NCI-H2081 (cell line): ENCODE data around the gene CFAP68.

Experiments used
- DNase-seq, 2 experiments: peaks; one replicate each; lab custom pipeline; 2025; lab: John Stamatoyannopoulos, UW

Gene CFAP68, protein sequence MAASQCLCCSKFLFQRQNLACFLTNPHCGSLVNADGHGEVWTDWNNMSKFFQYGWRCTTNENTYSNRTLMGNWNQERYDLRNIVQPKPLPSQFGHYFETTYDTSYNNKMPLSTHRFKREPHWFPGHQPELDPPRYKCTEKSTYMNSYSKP

GRCh38 chr11:111878849-111879636 is at the start of gene CFAP68, which contains the start of gene FDXACB1:
Gene CFAP68, plus strand, starts transcription at chr11:111879541. Its CDS starts 20 bp downstream, at chr11:111879561.
Gene FDXACB1, minus strand, starts transcription at chr11:111879165. Its CDS starts 33 bp downstream, at chr11:111879132.
- DNase-seq = peak; percentile 97 to 99

- DNase-seq = no peak
These were observed 45.8 kb upstream of the CFAP68 start for GRCh38 chr11:111833524-111833923.

DNA sequence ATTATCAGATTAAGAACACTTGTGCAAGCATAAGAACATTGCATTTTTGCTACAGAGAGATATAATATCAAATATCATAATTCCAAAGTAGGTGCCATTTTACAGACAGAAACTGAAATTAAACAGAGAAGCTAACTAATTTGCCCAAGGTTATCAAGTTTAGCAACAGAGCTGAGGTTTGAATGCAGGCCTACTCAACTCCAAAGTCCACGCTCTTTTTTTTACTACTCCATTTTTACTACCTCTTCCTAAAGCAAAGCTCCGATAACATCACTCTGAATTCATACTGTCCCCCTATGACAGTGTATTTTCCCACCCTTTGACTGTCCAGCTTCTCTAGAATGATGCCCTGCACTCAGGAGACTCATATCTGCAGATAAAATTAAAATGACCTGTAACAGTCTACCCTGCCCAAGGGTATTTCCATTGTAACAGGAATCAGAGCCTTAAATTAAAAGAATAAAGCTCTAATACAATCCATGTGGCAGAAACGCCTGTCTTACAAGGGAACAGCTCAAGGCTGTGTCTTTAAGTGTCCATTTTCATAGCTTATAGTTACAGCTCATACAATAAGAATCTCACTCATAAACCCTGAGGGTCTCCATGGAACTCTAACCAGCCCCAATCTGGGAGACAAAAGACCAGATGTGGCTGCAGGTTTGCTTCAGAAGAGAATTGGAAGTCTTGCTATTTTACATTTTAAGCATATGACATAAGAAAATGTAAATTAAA is 44.7 kb upstream of the CFAP68 start:
- DNase-seq = no peak

DNA sequence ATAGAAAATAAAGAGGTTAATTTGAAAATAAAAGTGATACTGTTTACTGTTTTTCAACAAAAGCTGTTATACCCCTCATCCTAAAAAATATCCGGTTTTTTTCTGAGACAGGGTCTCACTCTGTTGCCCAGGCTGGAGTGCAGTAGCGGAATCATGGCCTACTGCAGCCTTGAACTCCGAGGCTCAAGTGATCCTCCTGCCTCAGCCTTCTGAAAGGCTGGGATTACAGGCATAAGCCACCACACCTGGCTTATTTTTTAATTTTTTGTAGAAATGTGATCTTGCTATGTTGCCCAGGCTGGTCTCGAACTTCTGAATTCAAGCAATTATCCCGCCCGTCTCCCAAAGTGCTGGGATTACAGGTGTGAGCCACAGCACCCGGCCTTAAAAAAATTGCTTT is 43.7 kb upstream of the CFAP68 start:
- DNase-seq = no peak

DNA sequence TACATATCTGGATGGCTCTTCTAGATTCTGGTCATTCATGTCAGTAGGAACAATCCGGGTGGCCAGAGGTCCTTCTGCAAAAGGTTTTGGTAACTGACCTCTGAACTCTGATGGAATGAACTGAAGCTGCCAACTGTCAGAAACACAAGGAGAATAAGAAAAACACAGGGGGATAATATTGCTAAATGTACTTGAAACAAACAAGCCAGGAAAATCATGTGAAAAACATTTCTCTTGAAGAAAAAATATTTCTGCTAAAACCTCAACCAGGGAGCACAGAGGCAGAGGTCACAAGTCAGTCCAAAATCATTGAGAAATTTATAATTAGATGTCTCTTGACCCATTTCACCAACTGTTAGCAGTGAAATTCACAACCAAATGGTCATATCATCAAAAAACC is 43.2 kb upstream of the CFAP68 start:
- DNase-seq = no peak

DNA sequence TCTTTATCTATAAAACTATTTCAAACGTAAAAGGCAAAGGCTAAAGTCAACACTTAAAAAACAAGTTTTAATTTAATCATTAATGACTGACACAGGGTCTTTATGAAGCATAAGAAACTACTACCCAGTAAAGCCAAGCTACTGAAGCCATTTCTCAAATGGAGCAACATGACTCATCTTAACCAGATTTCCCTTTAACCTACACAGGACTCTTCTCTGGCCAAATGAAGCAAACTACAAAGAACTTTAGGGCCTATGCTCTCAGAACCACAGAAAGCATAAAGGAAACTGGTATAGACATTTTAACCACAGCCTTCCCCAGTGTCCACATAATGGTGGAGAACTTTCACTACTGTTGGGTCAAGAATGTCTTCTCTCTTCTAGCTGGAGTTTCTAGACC is 42.6 kb upstream of the CFAP68 start:
- DNase-seq = no peak

GRCh38 chr11:111837366-111837891 is 41.9 kb upstream of the CFAP68 start:
- DNase-seq = no peak

GRCh38 chr11:111838054-111838453 is 41.3 kb upstream of the CFAP68 start:
- no peak for DNase-seq

DNA sequence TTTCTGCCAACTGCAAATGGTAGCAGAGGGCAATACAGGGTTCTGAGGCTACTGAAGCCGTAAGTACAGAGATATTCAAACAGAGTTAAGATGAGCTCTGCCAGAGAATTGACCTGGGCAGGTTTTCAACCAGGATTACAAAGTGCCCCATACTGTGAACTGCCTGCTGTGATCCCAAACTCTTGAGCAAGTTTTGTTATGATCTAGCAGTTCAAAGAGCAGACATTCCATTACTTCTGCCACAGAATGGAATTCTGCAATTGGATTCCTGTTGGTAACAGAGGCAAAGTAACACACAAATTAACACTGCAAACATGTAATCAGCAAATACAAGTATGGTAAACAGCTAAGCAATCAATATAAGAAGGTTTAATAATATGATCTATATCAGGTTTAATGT is 39.2 kb upstream of the CFAP68 start:
- no peak for DNase-seq

DNA sequence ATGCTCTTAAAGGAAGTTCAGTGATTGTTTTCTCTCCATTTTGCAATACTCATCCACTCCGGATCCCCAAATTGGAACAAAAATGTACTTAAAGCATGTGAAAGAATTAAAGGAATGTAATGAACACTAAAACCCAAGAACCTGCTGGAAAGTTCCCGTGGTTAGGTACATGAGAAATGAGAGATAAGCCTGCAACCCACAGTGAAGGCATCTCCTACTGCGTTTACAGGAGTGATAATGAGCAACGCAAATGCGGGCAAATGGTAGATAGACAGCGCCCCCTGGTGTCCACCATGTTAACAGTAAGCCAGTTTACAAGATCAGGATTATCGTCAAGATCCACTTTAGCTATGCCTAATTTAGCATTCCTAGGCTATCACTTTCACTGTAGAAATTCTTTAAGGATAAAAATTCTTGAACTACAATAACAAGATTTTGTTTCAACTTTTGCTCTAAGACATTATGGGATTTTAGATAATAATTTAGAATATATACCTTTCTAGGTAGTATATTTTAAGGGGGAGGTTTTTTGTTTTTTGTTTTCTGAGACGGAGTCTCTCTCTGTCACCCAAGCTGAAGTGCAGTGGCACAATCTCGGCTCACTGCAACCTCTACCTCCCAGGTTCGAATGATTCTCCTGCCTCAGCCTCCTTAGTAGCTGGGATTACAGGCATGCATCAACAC is 37.8 kb upstream of the CFAP68 start:
- DNase-seq = peak; percentile 83 to 86

GRCh38 chr11:111843661-111844060 is 35.7 kb upstream of the CFAP68 start:
- DNase-seq = no peak

DNA sequence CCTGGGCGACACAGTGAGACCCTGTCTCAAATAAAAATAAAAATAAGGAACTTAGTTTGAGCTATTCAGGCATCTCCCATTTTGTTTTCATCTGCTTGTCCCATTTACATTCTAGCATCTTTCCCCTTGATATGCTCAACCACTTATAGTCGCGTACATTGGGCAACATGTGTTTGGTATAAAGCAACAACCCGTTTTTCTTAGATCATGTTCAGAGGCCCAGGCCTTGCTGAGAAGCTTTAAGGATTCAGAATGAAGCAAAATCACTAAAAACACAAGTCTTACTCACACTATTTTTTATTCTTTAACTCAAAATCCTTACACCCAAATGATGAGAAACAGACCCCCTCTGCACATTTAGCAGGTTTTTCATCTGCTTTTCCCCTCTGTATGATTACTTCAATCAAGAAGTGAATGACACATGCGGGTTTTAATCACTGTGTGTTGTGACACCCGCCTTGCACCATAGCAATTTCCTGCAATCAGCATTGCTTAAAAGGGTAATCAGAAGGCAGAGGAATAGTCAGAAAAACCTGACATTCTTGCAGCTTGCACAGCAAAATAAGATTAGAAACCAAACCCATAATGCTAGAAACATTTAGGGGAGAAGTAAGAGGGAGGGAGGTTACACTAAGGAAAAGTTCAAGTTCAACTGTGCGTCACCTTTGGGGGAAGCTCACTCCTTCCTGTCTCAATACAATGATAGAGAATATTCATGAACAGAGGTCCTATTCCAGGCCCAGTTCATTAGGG is 33.9 kb upstream of the CFAP68 start:
- DNase-seq = no peak

GRCh38 chr11:111846063-111846462 is 33.3 kb upstream of the CFAP68 start:
- no peak for DNase-seq

DNA sequence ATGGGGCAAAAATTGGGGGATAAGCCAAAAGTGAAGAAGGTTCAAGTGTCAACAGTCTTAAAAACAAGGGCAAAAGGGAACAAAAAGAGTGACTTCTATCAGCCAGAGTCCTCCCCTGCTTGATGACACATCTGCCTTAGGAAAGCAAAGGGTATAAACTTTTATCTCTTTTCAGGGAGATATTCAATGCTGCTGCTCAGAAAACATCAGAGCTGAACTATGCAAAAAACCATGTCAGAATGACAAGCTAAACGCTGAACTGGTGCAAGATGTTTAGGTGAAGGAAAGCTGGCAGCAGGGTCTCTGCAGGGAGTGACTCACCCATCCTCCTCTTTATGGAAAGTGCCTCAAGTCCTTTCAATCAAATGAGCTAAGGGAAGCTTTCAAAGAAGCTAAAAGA is 32.7 kb upstream of the CFAP68 start:
- DNase-seq = no peak

- DNase-seq = no peak
These were observed 29.7 kb upstream of the CFAP68 start for GRCh38 chr11:111849631-111850030.

- no peak for DNase-seq
These were observed 28.3 kb upstream of the CFAP68 start for GRCh38 chr11:111851067-111851466.

DNA sequence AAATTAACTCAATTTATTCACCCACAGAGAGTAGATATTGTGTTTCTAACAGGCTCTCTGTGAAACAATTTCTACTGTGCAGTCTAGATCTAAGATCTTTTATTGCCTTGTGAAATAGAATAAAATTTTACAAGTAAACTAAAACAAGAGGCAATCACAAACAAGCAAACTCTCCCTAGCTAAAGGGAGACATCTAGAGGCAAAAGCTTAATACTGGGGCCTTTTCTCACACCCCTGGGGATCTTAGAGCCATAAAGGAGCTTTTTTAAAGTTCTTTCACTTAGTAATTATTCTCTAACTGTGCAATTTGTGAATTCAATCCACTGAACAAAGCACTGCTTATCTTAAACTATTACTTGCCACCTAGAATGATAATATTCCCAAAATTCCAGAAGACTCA is 27.7 kb upstream of the CFAP68 start:
- DNase-seq = no peak

- no peak for DNase-seq
These were observed 27.2 kb upstream of the CFAP68 start for GRCh38 chr11:111852103-111852502.

DNA sequence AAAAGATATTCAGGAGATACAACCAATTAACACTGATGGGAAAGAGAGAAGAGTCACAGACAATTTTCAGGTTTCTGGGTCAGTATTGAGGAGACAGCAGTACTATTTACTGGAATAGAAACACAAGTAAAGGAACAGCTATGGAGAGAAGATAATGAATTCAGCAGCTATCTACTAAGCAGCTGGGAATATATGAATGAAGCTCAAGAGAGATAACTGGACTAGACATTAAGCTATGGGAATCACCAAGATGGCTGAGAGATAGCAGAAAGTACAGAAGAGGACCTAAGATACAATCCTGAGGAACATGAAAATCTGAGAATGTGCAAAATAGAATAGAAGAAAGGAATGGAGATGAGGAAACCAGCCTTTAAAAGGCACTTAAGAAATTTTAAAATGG is 23.8 kb upstream of the CFAP68 start:
- DNase-seq = no peak

DNA sequence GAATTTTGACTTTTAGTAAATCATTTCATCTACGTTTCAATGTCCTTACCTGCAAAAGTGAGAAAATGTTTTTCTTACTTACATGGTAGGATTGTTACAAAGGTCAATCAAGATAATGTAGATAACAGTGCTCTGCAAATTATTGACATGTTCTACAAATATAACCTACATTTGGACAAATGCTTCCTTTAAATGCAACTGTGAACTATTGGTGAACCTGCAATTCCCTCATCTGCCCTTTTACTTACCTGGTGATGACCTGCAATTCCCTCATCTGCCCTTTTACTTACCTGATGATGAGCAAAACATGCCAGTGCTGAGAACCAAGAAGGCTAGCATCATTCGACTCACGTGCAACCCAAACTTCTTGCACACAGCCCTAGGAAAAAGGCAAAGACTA is 19.1 kb upstream of the CFAP68 start:
- no peak for DNase-seq

GRCh38 chr11:111870113-111870512 is 9.2 kb upstream of the CFAP68 start:
- DNase-seq = no peak

DNA sequence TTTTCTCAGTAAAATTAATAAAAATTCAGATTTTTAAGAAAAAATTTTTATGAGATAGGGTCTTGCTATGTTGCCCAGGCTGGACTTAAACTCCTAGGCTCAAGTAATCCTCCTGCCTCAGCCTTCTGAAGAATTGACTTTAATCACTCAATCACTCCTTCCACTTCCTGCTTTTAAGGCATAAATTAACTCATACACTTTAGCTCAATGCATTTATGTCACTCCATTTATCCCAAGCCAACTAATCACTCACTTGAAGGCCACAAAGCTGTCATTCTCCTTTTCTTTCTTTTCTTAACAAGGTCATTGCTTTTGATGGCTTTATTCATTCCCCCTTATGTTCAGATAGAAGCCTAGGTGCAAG is 8.8 kb upstream of the CFAP68 start:
- DNase-seq = no peak
